HepG2 (cell line): Measurements from ENCODE around the gene SEBOX. TPM values are rescaled to one million over a fixed set of nuclear protein-coding genes. Genes with fewer than 3 reads are reported as not detected.
A peak's percentile ranks its signal among the peaks of the same experiment; 100 is the strongest.

Source experiments
- ATAC-seq: fragments of 200-7000 bp; cut with Tn5 transposase; 3 replicates; pipeline ENCODE4 v1.9.1; 2020; ENCODE audit warnings: mild to moderate bottlenecking, moderate library complexity
- BruUV-seq: library from RNA; stranded (reverse); fragments of 400-500 nt; replicated peaks from 2 replicates; lab custom pipeline; 2021; lab: Mats Ljungman, UMichigan
- CTCF ChIA-PET: fragments of 300-600 bp; formaldehyde crosslinking; extraction: SDS; loops from one replicate; lab custom pipeline; 2021; ENCODE audit warnings: low total read pairs, inconsistent platforms, low intra/inter-chr PET ratio; lab: Yijun Ruan, JAX
- POLR2A ChIA-PET: fragments of 350-600 bp; sonication (Branson Sonifier 250); formaldehyde crosslinking; loops from one replicate; lab custom pipeline; 2020; ENCODE audit warnings: antibody characterized with exemption, inconsistent platforms; lab: Yijun Ruan, JAX
- DNase-seq: peaks from one replicate; pipeline ENCODE4 v3.0.0-alpha.2; 2015; ENCODE audit warnings: low spot score
- FAIRE-seq: peaks from 3 replicates; lab custom pipeline; 2011; peaks lifted over from hg19 to GRCh38; lab: Jason Lieb, UNC
- H2AFZ ChIP-seq: one replicate; pipeline ENCODE4 v1.6.1; 2011; ENCODE audit warnings: low read length, inconsistent platforms
- H3K27ac ChIP-seq: fragments of 300-600 bp; 3 replicates; pipeline ENCODE4 v1.8.0; 2011; ENCODE audit warnings: mixed run types, mild to moderate bottlenecking, mixed read lengths, low read length, inconsistent platforms; ENCODE audit not compliant: insufficient read depth; ENCODE audit errors: extremely low read length
- H3K27me3 ChIP-seq, 2 experiments: fragments of 200-600 bp in 1 of 2; 2 replicates in 1 of 2; 3 replicates in 1 of 2; pipeline versions ENCODE4 v1.6.0 to v1.8.0; 2011; ENCODE audit warnings: low read length in 2 of 2, mild to moderate bottlenecking in 2 of 2, moderate library complexity in 2 of 2, inconsistent platforms in 1 of 2; ENCODE audit not compliant: insufficient read depth in 2 of 2, control insufficient read depth in 1 of 2
- H3K36me3 ChIP-seq, 2 experiments: fragments of 200-600 bp in 1 of 2; replicated peaks in 1 of 2; 2 replicates in 1 of 2; 3 replicates in 1 of 2; pipeline versions ENCODE4 v1.5.1 to v1.8.0; 2011; ENCODE audit warnings: low read length in 2 of 2, inconsistent platforms in 1 of 2; ENCODE audit not compliant: insufficient read depth in 2 of 2, control insufficient read depth in 1 of 2
- H3K4me1 ChIP-seq: 2 replicates; pipeline ENCODE4 v1.5.1; 2012; ENCODE audit warnings: low read length, inconsistent platforms; ENCODE audit not compliant: insufficient read depth
- H3K4me2 ChIP-seq: 2 replicates; pipeline ENCODE4 v1.6.0; 2011; ENCODE audit warnings: low read depth, low read length, inconsistent platforms
- H3K4me3 ChIP-seq, 3 experiments: fragments of 200-600 bp in 1 of 3; sonication (generic), shearing (Covaris generic) in 1 of 3; replicated peaks in 1 of 3; 2 replicates each; pipeline ENCODE4 v1.5.1; 2011 to 2016; ENCODE audit warnings: low read length in 3 of 3, inconsistent platforms in 2 of 3, low read depth in 2 of 3, mild to moderate bottlenecking in 2 of 3, control low read depth in 1 of 3, mixed read lengths in 1 of 3; ENCODE audit not compliant: insufficient read depth in 1 of 3
- H3K79me2 ChIP-seq: one replicate; pipeline ENCODE4 v1.6.1; 2011; ENCODE audit warnings: low read length, inconsistent platforms; ENCODE audit not compliant: insufficient read depth
- H3K9ac ChIP-seq: 2 replicates; pipeline ENCODE4 v1.6.0; 2011; ENCODE audit warnings: mild to moderate bottlenecking, low read depth, low read length, inconsistent platforms; ENCODE audit not compliant: insufficient read depth
- H3K9me3 ChIP-seq: 2 replicates; pipeline ENCODE4 v1.5.1; 2012; ENCODE audit warnings: mild to moderate bottlenecking, low read length
- H4K20me1 ChIP-seq: 2 replicates; pipeline ENCODE4 v1.6.0; 2011; ENCODE audit warnings: inconsistent platforms, mild to moderate bottlenecking, low read length, moderate library complexity; ENCODE audit not compliant: insufficient read depth
- BCLAF1 ChIP-seq: fragments of 450-650 bp; IDR thresholded peaks from 2 replicates; pipeline ENCODE4 v1.6.1; 2017; ENCODE audit warnings: mild to moderate bottlenecking
- FLYWCH1 ChIP-seq: sonication (generic); formaldehyde crosslinking; IDR thresholded peaks from 2 replicates; pipeline ENCODE4 v1.8.1; 2023; ENCODE audit warnings: mild to moderate bottlenecking, missing genetic modification reagents
- GATAD1 ChIP-seq: IDR thresholded peaks from 2 replicates; pipeline ENCODE4 v1.6.1; 2016; ENCODE audit warnings: missing genetic modification reagents, missing compliant biosample characterization
- HOMEZ ChIP-seq: IDR thresholded peaks from 2 replicates; pipeline ENCODE4 v1.6.1; 2016; ENCODE audit warnings: low read depth
- RXRA ChIP-seq: sonication (generic); formaldehyde crosslinking; IDR thresholded peaks from 2 replicates; pipeline ENCODE4 v1.5.1; 2020; ENCODE audit warnings: missing genetic modification reagents
- SNAPC2 ChIP-seq: sonication (generic); formaldehyde crosslinking; IDR thresholded peaks from 2 replicates; pipeline ENCODE4 v1.8.1; 2022; ENCODE audit warnings: mild to moderate bottlenecking, missing genetic modification reagents
- TBL1XR1 ChIP-seq: fragments of 150-350 bp; IDR thresholded peaks from 2 replicates; pipeline ENCODE4 v1.6.1; 2014; ENCODE audit warnings: borderline replicate concordance, low read length; ENCODE audit not compliant: partially characterized antibody
- TCF7L2 ChIP-seq: IDR thresholded peaks from 2 replicates; pipeline ENCODE4 v1.6.1; 2011; ENCODE audit warnings: mild to moderate bottlenecking, low read depth, low read length, moderate library complexity
- ZBTB20 ChIP-seq: sonication (generic); formaldehyde crosslinking; IDR thresholded peaks from 2 replicates; pipeline ENCODE4 v1.8.1; 2023; ENCODE audit warnings: missing genetic modification reagents, low read depth, mild to moderate bottlenecking, borderline replicate concordance
- ZNF30 ChIP-seq: sonication (generic); formaldehyde crosslinking; IDR thresholded peaks from 2 replicates; pipeline ENCODE4 v1.5.0; 2020; ENCODE audit warnings: mild to moderate bottlenecking, missing genetic modification reagents
- ZNF350 ChIP-seq: sonication (generic); formaldehyde crosslinking; IDR thresholded peaks from 2 replicates; pipeline ENCODE4 v1.4.0; 2020; ENCODE audit warnings: mild to moderate bottlenecking, low read depth, missing genetic modification reagents, borderline replicate concordance
- ZNF512 ChIP-seq: sonication (generic); formaldehyde crosslinking; IDR thresholded peaks from 2 replicates; pipeline ENCODE4 v1.4.0; 2020; ENCODE audit warnings: mild to moderate bottlenecking, missing genetic modification reagents
- ZNF543 ChIP-seq: sonication (generic); formaldehyde crosslinking; IDR thresholded peaks from 2 replicates; pipeline ENCODE4 v1.4.0; 2020; ENCODE audit warnings: mild to moderate bottlenecking, missing genetic modification reagents
- ZNF710 ChIP-seq: sonication (generic); formaldehyde crosslinking; IDR thresholded peaks from 2 replicates; pipeline ENCODE4 v1.5.0; 2020; ENCODE audit warnings: mild to moderate bottlenecking, missing genetic modification reagents, borderline replicate concordance
- ZNF790 ChIP-seq: sonication (generic); formaldehyde crosslinking; IDR thresholded peaks from 2 replicates; pipeline ENCODE4 v1.8.0; 2022; ENCODE audit warnings: missing genetic modification reagents, mild to moderate bottlenecking, borderline replicate concordance
- WGBS: methylation state at CpG from one replicate; pipeline ENCODE4 v1.1.6; 2017; ENCODE audit warnings: low lambda C conversion rate; 5-methylcytosine and 5-hydroxymethylcytosine counted together
- in situ Hi-C: cut with HindIII; loops from 2 replicates; pipeline ENCODE4 v1.10.0; 2017; ENCODE audit warnings: low pct_unique_long_range_greater_than_20kb; ENCODE audit not compliant: extremely low pct_ligation_motif_present
- intact Hi-C: fragments of 100-400 bp; cut with micrococcal nuclease; formaldehyde crosslinking; loops from one replicate; pipeline ENCODE4 v1.10.0; 2022; ENCODE audit not compliant: unreplicated experiment
- polyA plus RNA-seq, 8 experiments: library from polyadenylated mRNA; depleted of rRNA in 3 of 8; stranded (reverse) in 7 of 8; unstranded in 1 of 8; fragments of >200 nt; fragmentation: Illumina TruSeq in 4 of 8; extraction: Trizol in 4 of 8; gene quantifications; 2 replicates each; pipeline versions ENCODE4 v1.2.1 to v1.2.3, GENCODE V29; 2011 to 2016; ENCODE audit warnings: low read depth in 4 of 8, missing spikeins in 1 of 8, mixed read lengths in 1 of 8; ENCODE audit not compliant: insufficient read depth in 1 of 8
- total RNA-seq, 5 experiments: library from RNA; depleted of rRNA; stranded (reverse); fragments of >200 nt; fragmentation: Illumina TruSeq; extraction: Trizol; gene quantifications; 2 replicates each; pipeline ENCODE4 v1.2.3, GENCODE V29; 2016; ENCODE audit warnings: low read depth in 1 of 5

Gene SEBOX
- total and polyA plus RNA-seq, 2 of the 13 experiments (the other 11 are each of a cell fraction or from before 2014, with no cell fraction given): not detected

- WGBS: 0% methylated on average over 13 of the region's 80 CpGs
- no peaks in the 10 kb centered on the region for H3K9me3 ChIP-seq
- peaks cover 38% of the 10 kb centered on the region for H3K79me2 ChIP-seq
- FAIRE-seq (peak; percentile 51), ATAC-seq (peak; percentile 99), DNase-seq (peak; percentile 87)
- peaks cover 36% of the 10 kb centered on the region for H3K4me1 ChIP-seq
- no peak within 1 kb of the TSS for H2AFZ ChIP-seq
- CTCF ChIA-PET: no interaction called here
- H4K20me1 ChIP-seq: no peaks in the 10 kb centered on the region
- POLR2A ChIA-PET: interaction anchor here (0.6 to 5.2 kb wide), 19 partner anchors 10 to 316 kb away, joined by 3 to 183 read pairs (median 6); partner anchors contain the start of genes IFT20, SARM1, SEBOX and SLC46A1
- in situ Hi-C loops (no loop called here), intact Hi-C loops (no loop called here)
- peak within 1 kb of the TSS; percentile 93 to 98 (median 97) for H3K4me3 ChIP-seq
- BruUV-seq: no TSS peak
- peaks cover 23 to 48% of the 10 kb centered on the region in 2 experiments for H3K36me3 ChIP-seq
- H3K9ac ChIP-seq: peak within 1 kb of the TSS; percentile 96
- H3K27me3 ChIP-seq: no peaks in the 10 kb centered on the region; a peak in 1 of 5 replicates
- H3K4me2 ChIP-seq: peak within 1 kb of the TSS; percentile 94
- H3K27ac ChIP-seq: peak within 1 kb of the TSS; percentile 78
- TF ChIP-seq TBL1XR1 (peak; percentile 7), ZBTB20 (CRISPR knock-in tag) (no peak), ZNF512 (CRISPR knock-in tag) (no peak), ZNF543 (CRISPR knock-in tag) (peak; percentile 54; the same call in 1 of the 2 replicates), SNAPC2 (CRISPR knock-in tag) (peak; percentile 92), GATAD1 (CRISPR knock-in tag) (peak; percentile 99), ZNF30 (CRISPR knock-in tag) (no peak), ZNF790 (CRISPR knock-in tag) (0 out of 2 replicates have a peak, but pooled peaks have one; percentile 29), BCLAF1 (no peak), TCF7L2 (no peak), RXRA (CRISPR knock-in tag) (peak; percentile 62; the same call in 1 of the 2 replicates), ZNF350 (CRISPR knock-in tag) (peak; percentile 87), FLYWCH1 (CRISPR knock-in tag) (no peak), HOMEZ (no peak), ZNF710 (0 out of 2 replicates have a peak, but pooled peaks have one; percentile 21)
These were observed 7.7 kb downstream of the SEBOX start, which contains the start of gene POLDIP2 for GRCh38 chr17:28357061-28357900. Gene POLDIP2, minus strand, starts transcription at chr17:28357527. Its CDS starts 79 bp downstream, at chr17:28357448.
